ENCODE data around the gene NTRK3.

GRCh38 chr15:88014454-88015160, 241.9 kb downstream of the NTRK3 start:
- TF ChIP-seq CTCF (conservative IDR thresholded peaks at IDR 0.05; ENCODE audit: low read depth, low read length) (no peak), EZH2 (IDR thresholded peaks at IDR 0.05; ENCODE audit: low read length, unreplicated experiment) (no peak), EZH2phosphoT487 (IDR thresholded peaks at IDR 0.05; ENCODE audit: borderline replicate concordance, low read length) (no peak)

Data from PC-3 (cell line).